PC-3 (cell line): ENCODE measurements around the gene GTF3C2. TPM values are rescaled to one million over a fixed set of nuclear protein-coding genes. Genes with fewer than 3 reads are reported as not detected.

Source experiments
- ATAC-seq: fragments of 200-7000 bp; cut with Tn5 transposase; 2 replicates; pipeline ENCODE4 v1.9.1; 2020; ENCODE audit warnings: mild to moderate bottlenecking, moderate library complexity
- BruUV-seq: library from RNA; stranded (reverse); fragments of 400-500 nt; replicated peaks from 2 replicates; lab custom pipeline; 2021; lab: Mats Ljungman, UMichigan
- CTCF ChIA-PET: fragments of 300-600 bp; sonication (Branson Sonifier 250); formaldehyde crosslinking; loops from one replicate; lab custom pipeline; 2022; ENCODE audit warnings: antibody characterized with exemption; lab: Charles Lee
- POLR2A ChIA-PET: fragments of 300-600 bp; sonication (Branson Sonifier 250); formaldehyde crosslinking; loops from one replicate; lab custom pipeline; 2022; ENCODE audit warnings: antibody characterized with exemption; ENCODE audit not compliant: unreplicated experiment; lab: Charles Lee
- DNase-seq: peaks from one replicate; pipeline ENCODE4 v3.0.0-alpha.2; 2015
- H2AFZ ChIP-seq: fragments of 300-600 bp; sonication (generic); 2 replicates; pipeline ENCODE4 v1.6.0; 2016; ENCODE audit warnings: antibody characterized with exemption, low read length
- H3F3A ChIP-seq: fragments of 300-600 bp; sonication (generic); one replicate; pipeline ENCODE4 v1.6.0; 2017; ENCODE audit warnings: antibody characterized with exemption, low read length, control low read depth, mild to moderate bottlenecking; ENCODE audit not compliant: unreplicated experiment
- H3K27ac ChIP-seq: fragments of 300-600 bp; sonication (generic); 2 replicates; pipeline ENCODE4 v1.5.1; 2016; ENCODE audit warnings: mild to moderate bottlenecking, low read length
- H3K27me3 ChIP-seq: fragments of 300-600 bp; sonication (generic); 2 replicates; pipeline ENCODE4 v1.6.1; 2016; ENCODE audit warnings: low read length, mixed read lengths
- H3K36me3 ChIP-seq: fragments of 300-600 bp; sonication (generic); 2 replicates; pipeline ENCODE4 v1.6.1; 2016; ENCODE audit warnings: low read depth, mixed run types, low read length, mixed read lengths
- H3K4me1 ChIP-seq: fragments of 300-600 bp; sonication (generic); 2 replicates; pipeline ENCODE4 v1.5.1; 2016; ENCODE audit warnings: low read length; ENCODE audit not compliant: insufficient read depth
- H3K4me2 ChIP-seq: fragments of 300-600 bp; sonication (generic); 2 replicates; pipeline ENCODE4 v1.6.0; 2016; ENCODE audit warnings: low read length
- H3K4me3 ChIP-seq: fragments of 300-600 bp; sonication (generic); 2 replicates; pipeline ENCODE4 v1.5.1; 2016; ENCODE audit warnings: mild to moderate bottlenecking, low read length, mixed read lengths
- H3K79me2 ChIP-seq: fragments of 300-600 bp; sonication (generic); 2 replicates; pipeline ENCODE4 v1.6.1; 2017; ENCODE audit warnings: low read length, mixed read lengths
- H3K9ac ChIP-seq: fragments of 300-600 bp; sonication (generic); 2 replicates; pipeline ENCODE4 v1.6.0; 2016; ENCODE audit warnings: mild to moderate bottlenecking, low read length
- H3K9me2 ChIP-seq: fragments of 300-600 bp; sonication (generic); replicated peaks from 2 replicates; pipeline ENCODE4 v1.6.1; 2016; ENCODE audit warnings: mixed run types, low read length, mixed read lengths
- H3K9me3 ChIP-seq: fragments of 300-600 bp; sonication (generic); 2 replicates; pipeline ENCODE4 v1.6.1; 2016; ENCODE audit warnings: low read length, mixed read lengths
- H4K20me1 ChIP-seq: fragments of 300-600 bp; sonication (generic); 2 replicates; pipeline ENCODE4 v1.6.1; 2016; ENCODE audit warnings: low read length, mixed read lengths
- EZH2 ChIP-seq: fragments of 300-600 bp; sonication (generic); IDR thresholded peaks from one replicate; pipeline ENCODE4 v1.6.1; 2017; ENCODE audit warnings: antibody characterized with exemption, mild to moderate bottlenecking, low read length; ENCODE audit not compliant: unreplicated experiment
- EZH2phosphoT487 ChIP-seq: fragments of 300-600 bp; sonication (generic); IDR thresholded peaks from 2 replicates; pipeline ENCODE4 v1.6.1; 2018; ENCODE audit warnings: mild to moderate bottlenecking, antibody characterized with exemption, low read length, borderline replicate concordance
- intact Hi-C: fragments of 100-400 bp; cut with micrococcal nuclease; formaldehyde crosslinking; loops from 2 replicates; pipeline ENCODE4 v1.9.0; 2023
- total RNA-seq: library from RNA; depleted of rRNA; stranded (reverse); fragments of >200 nt; gene quantifications from 2 replicates; pipeline ENCODE4 v1.2.3, GENCODE V29; 2014
- TF ChIP-seq, protein P1 (sequence below): fragments of 300-600 bp; sonication (generic); conservative IDR thresholded peaks from 2 replicates; pipeline ENCODE4 v1.5.1; 2017; ENCODE audit warnings: antibody characterized with exemption, low read depth, mild to moderate bottlenecking, low read length

GTF3C2 gene
- total RNA-seq, 1 experiment from 2014 or later = 82.2 TPM

DNA sequence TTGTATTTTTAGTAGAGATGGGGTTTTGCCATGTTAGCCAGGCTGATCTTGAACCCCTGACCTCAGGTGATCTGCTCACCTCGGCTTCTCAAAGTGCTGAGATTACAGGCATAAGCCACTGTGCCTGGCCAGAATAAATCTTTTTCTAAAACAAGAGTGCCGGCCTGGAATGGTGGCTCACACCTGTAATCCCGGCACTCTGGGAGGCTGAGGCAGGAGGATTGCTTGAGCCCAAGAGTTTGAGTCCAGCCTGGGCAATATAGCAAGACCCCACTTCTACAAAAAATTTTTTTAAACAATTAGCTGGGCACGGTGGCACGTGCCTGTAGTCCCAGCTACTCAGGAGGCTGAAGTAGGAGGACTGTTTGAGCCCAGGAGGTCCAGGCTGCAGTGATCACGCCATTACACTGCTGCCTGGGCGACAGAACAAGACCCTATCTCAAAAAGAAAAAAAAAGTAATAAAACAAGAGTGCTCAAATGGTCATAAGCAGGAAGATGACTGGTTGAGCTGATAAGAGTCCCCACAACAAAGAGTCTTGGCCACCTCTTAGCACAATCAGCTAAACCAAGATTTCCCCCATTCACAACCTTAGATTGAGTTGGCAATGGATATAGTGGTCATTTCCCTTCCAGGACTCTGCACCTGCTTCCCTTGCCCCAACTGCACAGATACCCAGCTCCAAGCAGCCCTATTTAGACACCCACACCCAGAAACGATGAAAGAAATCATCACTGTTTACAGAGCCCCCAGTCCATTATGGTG is 42.5 kb downstream of the GTF3C2 start:
- CTCF ChIA-PET = no interaction called here
- no TSS peak for BruUV-seq
- no peaks in the 10 kb centered on the region for H3K27me3 ChIP-seq
- H3K9me3 ChIP-seq = no peaks in the 10 kb centered on the region
- POLR2A ChIA-PET = no interaction called here
- no peak overlapping the region for H3K4me3 ChIP-seq
- no peaks in the 10 kb centered on the region for H3K79me2 ChIP-seq
- H3K4me2 ChIP-seq = no peak overlapping the region
- ATAC-seq = no peak
- no peaks in the 10 kb centered on the region for H4K20me1 ChIP-seq
- H3K36me3 ChIP-seq = no peaks in the 10 kb centered on the region
- H3K4me1 ChIP-seq = no peaks in the 10 kb centered on the region
- H3K9ac ChIP-seq = no peak overlapping the region
- intact Hi-C loops = no loop called here
- TF ChIP-seq, protein P1, sequence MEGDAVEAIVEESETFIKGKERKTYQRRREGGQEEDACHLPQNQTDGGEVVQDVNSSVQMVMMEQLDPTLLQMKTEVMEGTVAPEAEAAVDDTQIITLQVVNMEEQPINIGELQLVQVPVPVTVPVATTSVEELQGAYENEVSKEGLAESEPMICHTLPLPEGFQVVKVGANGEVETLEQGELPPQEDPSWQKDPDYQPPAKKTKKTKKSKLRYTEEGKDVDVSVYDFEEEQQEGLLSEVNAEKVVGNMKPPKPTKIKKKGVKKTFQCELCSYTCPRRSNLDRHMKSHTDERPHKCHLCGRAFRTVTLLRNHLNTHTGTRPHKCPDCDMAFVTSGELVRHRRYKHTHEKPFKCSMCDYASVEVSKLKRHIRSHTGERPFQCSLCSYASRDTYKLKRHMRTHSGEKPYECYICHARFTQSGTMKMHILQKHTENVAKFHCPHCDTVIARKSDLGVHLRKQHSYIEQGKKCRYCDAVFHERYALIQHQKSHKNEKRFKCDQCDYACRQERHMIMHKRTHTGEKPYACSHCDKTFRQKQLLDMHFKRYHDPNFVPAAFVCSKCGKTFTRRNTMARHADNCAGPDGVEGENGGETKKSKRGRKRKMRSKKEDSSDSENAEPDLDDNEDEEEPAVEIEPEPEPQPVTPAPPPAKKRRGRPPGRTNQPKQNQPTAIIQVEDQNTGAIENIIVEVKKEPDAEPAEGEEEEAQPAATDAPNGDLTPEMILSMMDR = no peak
- TF ChIP-seq EZH2 (no peak), EZH2phosphoT487 (no peak)
- no peak overlapping the region for H3K27ac ChIP-seq
- H3K9me2 ChIP-seq = no peaks in the 10 kb centered on the region
- no peak overlapping the region for H2AFZ ChIP-seq
- DNase-seq = no peak
- H3F3A ChIP-seq = no peaks in the 10 kb centered on the region

DNA sequence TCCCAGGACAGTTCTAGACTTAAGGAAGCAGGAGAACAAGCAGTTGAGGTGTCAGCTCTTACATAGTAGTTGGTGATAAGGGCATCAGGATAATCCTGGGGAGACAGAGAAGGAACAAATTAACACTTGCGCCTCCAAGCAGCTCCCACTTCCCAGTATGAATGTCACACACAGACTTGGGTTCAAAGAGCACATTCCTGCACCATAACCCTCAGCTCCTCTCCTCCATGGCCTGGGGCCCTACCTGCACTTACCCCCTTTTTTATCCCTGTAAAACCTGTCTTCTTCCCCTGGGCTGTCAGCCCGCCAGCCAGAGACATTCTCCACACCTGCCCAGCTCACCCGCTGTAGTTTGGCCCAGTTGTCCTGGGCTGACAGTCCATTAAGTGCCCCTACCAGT is 44.4 kb downstream of the GTF3C2 start:
- Histone ChIP-seq H3K9ac (no peak overlapping the region), H3K9me2 (no peaks in the 10 kb centered on the region), H3K36me3 (no peaks in the 10 kb centered on the region), H4K20me1 (no peaks in the 10 kb centered on the region), H2AFZ (no peak overlapping the region), H3K4me2 (no peak overlapping the region), H3K4me3 (no peak overlapping the region), H3K27me3 (no peaks in the 10 kb centered on the region), H3K9me3 (no peaks in the 10 kb centered on the region), H3K27ac (no peak overlapping the region), H3F3A (no peaks in the 10 kb centered on the region), H3K4me1 (no peaks in the 10 kb centered on the region), H3K79me2 (no peaks in the 10 kb centered on the region)
- BruUV-seq = no TSS peak
- no peak for TF ChIP-seq EZH2phosphoT487
- TF ChIP-seq, protein P1 = no peak
- no peak for TF ChIP-seq EZH2
- POLR2A ChIA-PET = no interaction called here
- DNase-seq = no peak
- ATAC-seq = no peak
- intact Hi-C loops = no loop called here
- CTCF ChIA-PET = no interaction called here

DNA sequence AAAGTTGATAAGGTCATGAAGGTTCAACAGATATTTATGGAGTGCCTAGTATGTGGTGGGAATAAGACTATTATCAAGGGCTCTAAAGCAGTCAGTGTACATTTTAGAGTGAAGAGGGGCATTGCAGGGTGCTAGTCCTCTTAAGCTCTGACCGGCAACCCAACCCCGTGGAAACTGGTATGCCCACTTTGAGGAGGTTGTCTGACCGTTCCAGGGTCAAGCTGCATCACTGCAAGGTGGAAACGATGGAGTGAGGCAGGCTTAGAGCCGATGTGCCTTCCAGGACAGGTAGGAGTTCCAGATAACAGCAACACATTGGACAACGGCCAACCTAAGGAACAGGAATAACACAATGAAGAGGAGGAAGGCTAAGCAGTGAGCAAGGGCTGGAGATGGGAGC is 46.9 kb downstream of the GTF3C2 start:
- DNase-seq = no peak
- Histone ChIP-seq H3K27me3 (no peaks in the 10 kb centered on the region), H3K27ac (no peak overlapping the region), H3F3A (no peaks in the 10 kb centered on the region), H3K9me2 (no peaks in the 10 kb centered on the region), H3K79me2 (no peaks in the 10 kb centered on the region), H3K4me3 (no peak overlapping the region), H3K36me3 (no peaks in the 10 kb centered on the region), H2AFZ (no peak overlapping the region), H3K4me2 (no peak overlapping the region), H3K9me3 (no peaks in the 10 kb centered on the region), H4K20me1 (no peaks in the 10 kb centered on the region), H3K4me1 (no peaks in the 10 kb centered on the region), H3K9ac (no peak overlapping the region)
- BruUV-seq = TSS peak; percentile 45
- POLR2A ChIA-PET = no interaction called here
- no peak for ATAC-seq
- no peak for TF ChIP-seq EZH2phosphoT487
- TF ChIP-seq, protein P1 = no peak
- TF ChIP-seq EZH2 = no peak
- CTCF ChIA-PET = no interaction called here
- intact Hi-C loops = no loop called here
